ENCODE data around the gene GPR158.

Gene GPR158

DNA sequence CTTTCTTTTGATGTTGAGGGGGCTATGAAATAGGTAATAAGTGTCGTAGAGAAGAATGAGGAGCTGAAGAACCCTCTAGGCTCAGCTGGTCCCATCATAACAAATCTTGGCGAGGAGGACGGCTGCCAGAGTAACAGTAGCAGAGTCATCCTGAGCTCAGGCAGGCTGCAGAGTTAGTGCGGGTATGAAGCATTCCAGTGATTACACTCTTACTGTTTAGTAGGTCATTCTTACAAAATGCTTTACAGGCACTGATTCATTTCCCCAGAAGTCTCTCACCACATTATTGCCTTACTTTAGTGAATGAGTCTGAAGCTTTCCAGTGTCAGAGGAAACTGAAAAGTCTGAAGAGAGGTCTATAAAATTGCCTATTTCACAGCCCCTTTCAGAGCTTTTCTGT lies 43.9 kb upstream of the GPR158 start:
- Histone ChIP-seq H3K9ac (ENCODE audit: low read length) (no peak overlapping the region), H3K9me3 (ENCODE audit: insufficient read depth, low read depth, low read length) (no peaks in the 10 kb centered on the region), H4K12ac (ENCODE audit: low read depth, low read length) (no peak overlapping the region), H2AK5ac (ENCODE audit: low read length) (no peak overlapping the region), H3K18ac (ENCODE audit: low read length) (no peak overlapping the region), H3K4me3 (ENCODE audit: low read depth, low read length) (no peak overlapping the region), H3K14ac (ENCODE audit: low read length) (no peak overlapping the region), H3K23ac (ENCODE audit: low read length) (no peak overlapping the region), H3K27ac (ENCODE audit: low read depth, low read length) (no peak overlapping the region), H3K36me3 (ENCODE audit: control insufficient read depth in 1 of 2, insufficient read depth in 2 of 2, low read length in 2 of 2) (no peaks in the 10 kb centered on the region), H2BK5ac (ENCODE audit: low read depth, low read length, poor library complexity) (no peak overlapping the region), H2BK12ac (ENCODE audit: low read length) (no peak overlapping the region), H3K79me1 (ENCODE audit: low read length) (no peaks in the 10 kb centered on the region), H3K4me2 (ENCODE audit: low read length) (no peak overlapping the region), H4K91ac (ENCODE audit: low read depth, low read length) (no peak overlapping the region), H3K4me1 (ENCODE audit: control insufficient read depth in 1 of 2, insufficient read depth in 2 of 2, low read length in 2 of 2) (no peaks in the 10 kb centered on the region), H3K79me2 (ENCODE audit: control insufficient read depth, insufficient read depth, low read length, poor library complexity) (no peaks in the 10 kb centered on the region), H3K4ac (ENCODE audit: low read depth, low read length) (no peak overlapping the region), H3K27me3 (ENCODE audit: insufficient read depth, low read length) (no peaks in the 10 kb centered on the region), H2BK120ac (ENCODE audit: insufficient read depth, low read length, poor library complexity) (no peak overlapping the region), H4K8ac (ENCODE audit: low read depth, low read length) (no peak overlapping the region), H2AFZ (ENCODE audit: insufficient read depth, low read length, poor library complexity) (no peak overlapping the region)
- DNase-seq, result peak; percentile 46 to 71
- WGBS (ENCODE audit: extremely low coverage, insufficient coverage, insufficient read length), result no CpG with 5 or more reads among the region's 4 CpGs

DNA sequence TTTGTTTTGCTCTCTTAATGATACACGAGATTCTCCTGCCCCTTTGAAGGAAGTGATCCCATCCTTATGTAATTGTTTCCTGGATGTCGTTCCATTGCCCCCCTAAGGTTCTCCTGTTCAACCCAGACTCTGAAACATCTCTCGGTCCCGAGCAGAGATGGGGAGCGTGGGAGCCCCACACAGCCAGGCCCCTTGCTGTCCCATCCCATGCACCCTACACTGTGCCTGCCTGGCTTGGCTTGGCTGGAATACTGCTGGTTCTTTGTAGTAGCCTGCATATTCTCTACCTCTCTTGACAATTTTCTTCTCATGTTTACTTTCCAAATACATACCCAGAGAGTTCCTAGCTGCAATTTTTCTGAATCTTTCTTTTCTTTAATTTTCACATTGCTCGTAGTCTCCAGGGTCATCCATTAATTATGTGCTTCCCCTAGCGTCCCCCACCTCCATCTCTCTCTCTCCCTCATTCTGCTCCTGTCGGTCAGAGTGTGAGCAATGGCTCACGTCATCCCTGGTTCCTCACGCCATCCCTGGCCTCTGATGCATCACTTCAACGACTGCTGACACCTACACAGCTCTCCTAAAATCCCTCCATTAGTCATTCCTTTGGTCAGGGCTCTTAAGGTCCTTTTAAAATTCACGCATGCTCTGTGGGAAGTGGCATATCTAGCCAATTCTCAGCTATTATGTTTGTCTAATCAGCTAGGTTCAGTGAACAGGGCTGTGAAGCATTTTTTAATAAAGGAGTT lies 32.5 kb upstream of the GPR158 start:
- Histone ChIP-seq H2AK5ac (ENCODE audit: low read length) (no peak overlapping the region), H4K91ac (ENCODE audit: low read depth, low read length) (no peak overlapping the region), H2BK12ac (ENCODE audit: low read length) (no peak overlapping the region), H3K27ac (ENCODE audit: low read depth, low read length) (no peak overlapping the region), H3K79me1 (ENCODE audit: low read length) (no peaks in the 10 kb centered on the region), H3K27me3 (ENCODE audit: insufficient read depth, low read length) (no peaks in the 10 kb centered on the region), H3K4me3 (ENCODE audit: low read depth, low read length) (no peak overlapping the region), H3K4me1 (ENCODE audit: control insufficient read depth in 1 of 2, insufficient read depth in 2 of 2, low read length in 2 of 2) (no peaks in the 10 kb centered on the region), H3K4me2 (ENCODE audit: low read length) (no peak overlapping the region), H3K36me3 (ENCODE audit: control insufficient read depth in 1 of 2, insufficient read depth in 2 of 2, low read length in 2 of 2) (no peaks in the 10 kb centered on the region), H3K18ac (ENCODE audit: low read length) (no peak overlapping the region), H2BK120ac (ENCODE audit: insufficient read depth, low read length, poor library complexity) (no peak overlapping the region), H4K12ac (ENCODE audit: low read depth, low read length) (no peak overlapping the region), H2AFZ (ENCODE audit: insufficient read depth, low read length, poor library complexity) (no peak overlapping the region), H3K9ac (ENCODE audit: low read length) (no peak overlapping the region), H3K23ac (ENCODE audit: low read length) (no peak overlapping the region), H3K79me2 (ENCODE audit: control insufficient read depth, insufficient read depth, low read length, poor library complexity) (no peaks in the 10 kb centered on the region), H2BK5ac (ENCODE audit: low read depth, low read length, poor library complexity) (no peak overlapping the region), H3K14ac (ENCODE audit: low read length) (no peak overlapping the region), H4K8ac (ENCODE audit: low read depth, low read length) (no peak overlapping the region), H3K9me3 (ENCODE audit: insufficient read depth, low read depth, low read length) (peaks cover 2% of the 10 kb centered on the region), H3K4ac (ENCODE audit: low read depth, low read length) (no peak overlapping the region)
- no CpG with 5 or more reads among the region's 12 CpGs for WGBS (ENCODE audit: extremely low coverage, insufficient coverage, insufficient read length)
- no peak for DNase-seq

GRCh38 chr10:25157650-25158049 lies 17.2 kb upstream of the GPR158 start:
- H4K12ac ChIP-seq (ENCODE audit: low read depth, low read length), result no peak overlapping the region
- no peaks in the 10 kb centered on the region for H3K36me3 ChIP-seq (ENCODE audit: control insufficient read depth in 1 of 2, insufficient read depth in 2 of 2, low read length in 2 of 2)
- no peak overlapping the region for H3K14ac ChIP-seq (ENCODE audit: low read length)
- H3K4me2 ChIP-seq (ENCODE audit: low read length), result no peak overlapping the region
- H3K79me1 ChIP-seq (ENCODE audit: low read length), result no peaks in the 10 kb centered on the region
- H3K4me3 ChIP-seq (ENCODE audit: low read depth, low read length), result no peak overlapping the region
- no peak overlapping the region for H2BK5ac ChIP-seq (ENCODE audit: low read depth, low read length, poor library complexity)
- H3K4ac ChIP-seq (ENCODE audit: low read depth, low read length), result no peak overlapping the region
- no peak overlapping the region for H4K91ac ChIP-seq (ENCODE audit: low read depth, low read length)
- no peaks in the 10 kb centered on the region for H3K9me3 ChIP-seq (ENCODE audit: insufficient read depth, low read depth, low read length)
- no peak overlapping the region for H4K8ac ChIP-seq (ENCODE audit: low read depth, low read length)
- no peaks in the 10 kb centered on the region for H3K79me2 ChIP-seq (ENCODE audit: control insufficient read depth, insufficient read depth, low read length, poor library complexity)
- no peaks in the 10 kb centered on the region for H3K27me3 ChIP-seq (ENCODE audit: insufficient read depth, low read length)
- H3K4me1 ChIP-seq (ENCODE audit: control insufficient read depth in 1 of 2, insufficient read depth in 2 of 2, low read length in 2 of 2), result no peaks in the 10 kb centered on the region
- no peak overlapping the region for H2BK120ac ChIP-seq (ENCODE audit: insufficient read depth, low read length, poor library complexity)
- H2AFZ ChIP-seq (ENCODE audit: insufficient read depth, low read length, poor library complexity), result no peak overlapping the region
- H3K9ac ChIP-seq (ENCODE audit: low read length), result no peak overlapping the region
- DNase-seq, result no peak
- H3K27ac ChIP-seq (ENCODE audit: low read depth, low read length), result no peak overlapping the region
- WGBS (ENCODE audit: extremely low coverage, insufficient coverage, insufficient read length), result no CpG with 5 or more reads among the region's 3 CpGs
- no peak overlapping the region for H3K23ac ChIP-seq (ENCODE audit: low read length)
- no peak overlapping the region for H2AK5ac ChIP-seq (ENCODE audit: low read length)
- no peak overlapping the region for H3K18ac ChIP-seq (ENCODE audit: low read length)
- H2BK12ac ChIP-seq (ENCODE audit: low read length), result no peak overlapping the region

GRCh38 chr10:25159591-25159990 lies 15.2 kb upstream of the GPR158 start:
- H3K4me2 ChIP-seq (ENCODE audit: low read length), result no peak overlapping the region
- H3K79me2 ChIP-seq (ENCODE audit: control insufficient read depth, insufficient read depth, low read length, poor library complexity), result no peaks in the 10 kb centered on the region
- no peak overlapping the region for H3K9ac ChIP-seq (ENCODE audit: low read length)
- no peak for DNase-seq
- no peaks in the 10 kb centered on the region for H3K79me1 ChIP-seq (ENCODE audit: low read length)
- no peak overlapping the region for H3K14ac ChIP-seq (ENCODE audit: low read length)
- no peaks in the 10 kb centered on the region for H3K36me3 ChIP-seq (ENCODE audit: control insufficient read depth in 1 of 2, insufficient read depth in 2 of 2, low read length in 2 of 2)
- no peak overlapping the region for H2BK12ac ChIP-seq (ENCODE audit: low read length)
- no peak overlapping the region for H3K23ac ChIP-seq (ENCODE audit: low read length)
- H2AK5ac ChIP-seq (ENCODE audit: low read length), result no peak overlapping the region
- no peaks in the 10 kb centered on the region for H3K9me3 ChIP-seq (ENCODE audit: insufficient read depth, low read depth, low read length)
- no peak overlapping the region for H3K27ac ChIP-seq (ENCODE audit: low read depth, low read length)
- H3K4ac ChIP-seq (ENCODE audit: low read depth, low read length), result no peak overlapping the region
- no peaks in the 10 kb centered on the region for H3K27me3 ChIP-seq (ENCODE audit: insufficient read depth, low read length)
- WGBS (ENCODE audit: extremely low coverage, insufficient coverage, insufficient read length), result no CpG with 5 or more reads among the region's 2 CpGs
- H4K91ac ChIP-seq (ENCODE audit: low read depth, low read length), result no peak overlapping the region
- H4K8ac ChIP-seq (ENCODE audit: low read depth, low read length), result no peak overlapping the region
- no peak overlapping the region for H4K12ac ChIP-seq (ENCODE audit: low read depth, low read length)
- no peak overlapping the region for H2BK5ac ChIP-seq (ENCODE audit: low read depth, low read length, poor library complexity)
- no peak overlapping the region for H3K18ac ChIP-seq (ENCODE audit: low read length)
- no peak overlapping the region for H2AFZ ChIP-seq (ENCODE audit: insufficient read depth, low read length, poor library complexity)
- H2BK120ac ChIP-seq (ENCODE audit: insufficient read depth, low read length, poor library complexity), result no peak overlapping the region
- no peaks in the 10 kb centered on the region for H3K4me1 ChIP-seq (ENCODE audit: control insufficient read depth in 1 of 2, insufficient read depth in 2 of 2, low read length in 2 of 2)
- no peak overlapping the region for H3K4me3 ChIP-seq (ENCODE audit: low read depth, low read length)

Measured in trophoblast cell (in vitro differentiated cells and primary cell).